ENCODE data around the gene SUPT3H. TPM values are rescaled to one million over a fixed set of nuclear protein-coding genes. Genes with fewer than 3 reads are reported as not detected.

Gene SUPT3H
- total RNA-seq, 6 experiments from 2014 or later, result 0.95 to 2.8 (median 2.0) TPM

DNA sequence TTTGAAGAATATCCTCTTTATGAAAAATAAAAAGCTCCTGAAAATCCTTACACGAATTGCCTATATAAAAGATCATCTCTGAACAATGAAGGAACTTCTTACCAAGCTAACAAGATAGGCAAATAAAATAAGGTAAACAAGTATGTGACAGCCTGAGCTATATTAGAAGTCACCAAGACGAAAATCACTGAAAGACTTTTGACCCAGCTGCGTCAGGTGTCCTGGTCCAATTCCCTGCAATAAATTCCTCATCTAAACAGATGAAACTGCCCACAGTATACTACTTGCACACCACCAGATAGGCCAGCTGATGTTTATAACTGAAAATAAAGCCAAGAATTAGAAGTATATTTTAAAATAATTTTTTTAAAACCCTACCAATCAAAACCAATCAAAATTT, 117.0 kb downstream of the SUPT3H start:
- no peak overlapping the region for H3K4me3 ChIP-seq
- 69% methylated on average over 3 of the region's 3 CpGs for WGBS (ENCODE audit: insufficient coverage, low coverage, low lambda C conversion rate, missing lambda C conversion rate)
- ATAC-seq, result no peak
- no peak for DNase-seq
- intact Hi-C loops (cut with DNase I), result no loop called here
- TF ChIP-seq POLR2A (IDR thresholded peaks at IDR 0.05), result no peak
- no peak for TF ChIP-seq CTCF (IDR thresholded peaks at IDR 0.05)
- no peaks in the 10 kb centered on the region for H3K27me3 ChIP-seq
- no peaks in the 10 kb centered on the region for H3K4me1 ChIP-seq
- no peaks in the 10 kb centered on the region for H3K36me3 ChIP-seq
- H3K9me3 ChIP-seq, result no peaks in the 10 kb centered on the region
- no peak overlapping the region for H3K27ac ChIP-seq

DNA sequence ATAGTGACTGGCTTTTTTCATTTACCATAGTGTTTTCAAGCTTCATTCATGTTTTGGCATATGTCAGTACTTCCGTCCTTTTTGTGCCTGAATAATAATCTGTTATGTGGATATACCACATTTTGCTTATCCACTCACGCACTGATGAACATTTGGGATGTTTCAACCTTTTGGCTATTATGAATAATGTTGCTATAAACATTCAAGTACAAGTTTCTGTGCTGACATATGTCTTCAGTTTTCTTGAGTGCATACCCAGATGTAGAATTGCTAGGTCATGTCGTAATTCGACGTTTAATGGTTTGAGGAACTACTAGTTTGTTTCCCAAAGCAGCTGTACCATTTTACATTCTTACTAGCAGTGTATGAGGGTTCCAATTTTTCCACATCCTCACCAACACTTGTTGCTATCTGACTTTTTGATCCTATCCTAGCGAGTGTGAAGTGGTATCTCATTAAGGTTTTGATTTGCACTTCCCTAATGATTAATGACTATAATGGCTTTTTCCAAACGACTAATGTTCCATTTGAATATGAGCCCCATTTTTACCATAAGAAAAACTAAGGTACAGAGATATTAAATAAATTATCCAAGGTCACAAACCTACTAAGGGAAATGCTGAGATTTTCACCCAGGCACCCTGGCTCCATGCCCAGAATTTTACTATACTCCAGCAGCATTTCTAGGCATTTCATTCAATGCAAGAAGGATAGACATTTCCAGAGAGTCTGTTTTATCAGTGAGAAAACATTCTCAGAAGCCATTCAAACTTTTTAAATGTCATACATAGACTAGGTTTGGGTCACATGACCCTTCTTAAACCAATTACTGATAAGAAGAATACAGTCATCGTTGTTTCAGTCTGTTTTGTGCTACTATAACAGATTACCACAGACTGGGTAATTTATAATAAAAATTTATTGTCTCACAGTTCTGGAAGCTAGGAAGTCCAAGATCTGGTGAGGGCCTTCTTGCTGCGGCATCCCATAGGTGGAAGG, 120.7 kb downstream of the SUPT3H start:
- no peak overlapping the region for H3K27ac ChIP-seq
- WGBS (ENCODE audit: insufficient coverage, low coverage, low lambda C conversion rate, missing lambda C conversion rate), result 86% methylated on average over 9 of the region's 9 CpGs
- H3K36me3 ChIP-seq, result no peaks in the 10 kb centered on the region
- intact Hi-C loops (cut with DNase I), result no loop called here
- no peaks in the 10 kb centered on the region for H3K9me3 ChIP-seq
- TF ChIP-seq CTCF (IDR thresholded peaks at IDR 0.05) (no peak), POLR2A (IDR thresholded peaks at IDR 0.05) (no peak)
- H3K4me1 ChIP-seq, result peaks cover 0 to 12% (median 2%) of the 10 kb centered on the region in 4 donors
- DNase-seq, result no peak
- no peak for ATAC-seq
- H3K4me3 ChIP-seq, result no peak overlapping the region
- H3K27me3 ChIP-seq, result no peaks in the 10 kb centered on the region

GRCh38 chr6:45255434-45255833, 122.3 kb downstream of the SUPT3H start:
- no peak for TF ChIP-seq POLR2A (IDR thresholded peaks at IDR 0.05)
- no peak for TF ChIP-seq CTCF (IDR thresholded peaks at IDR 0.05)
- H3K9me3 ChIP-seq, result no peaks in the 10 kb centered on the region
- no peak overlapping the region for H3K4me3 ChIP-seq
- no peak for DNase-seq
- peaks cover 0 to 12% (median 2%) of the 10 kb centered on the region in 4 donors for H3K4me1 ChIP-seq
- 96% methylated on average over 4 of the region's 4 CpGs for WGBS (ENCODE audit: insufficient coverage, low coverage, low lambda C conversion rate, missing lambda C conversion rate)
- intact Hi-C loops (cut with DNase I), result no loop called here
- H3K36me3 ChIP-seq, result no peaks in the 10 kb centered on the region
- H3K27me3 ChIP-seq, result no peaks in the 10 kb centered on the region
- no peak overlapping the region for H3K27ac ChIP-seq
- no peak for ATAC-seq

DNA sequence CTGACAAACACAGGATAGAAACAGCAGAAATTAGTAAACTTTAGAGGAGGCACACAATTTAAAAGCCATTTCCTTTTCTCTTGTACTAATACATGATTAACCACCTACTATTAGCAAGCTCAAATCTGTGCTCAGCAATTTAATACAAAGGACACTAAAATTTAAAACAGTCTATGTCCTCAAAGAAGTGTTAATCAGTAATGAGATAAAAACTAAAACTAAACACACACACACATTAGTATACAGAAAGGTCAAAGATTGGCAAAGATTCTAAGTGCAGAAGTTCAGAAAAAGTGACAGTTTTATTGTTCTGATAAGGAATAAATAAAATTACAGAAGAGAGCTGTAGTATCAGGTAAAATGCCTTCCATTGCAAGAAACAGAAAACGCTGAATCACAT, 123.5 kb downstream of the SUPT3H start:
- peak; percentile 14 to 72 (median 52) for ATAC-seq
- peaks cover 0 to 12% (median 2%) of the 10 kb centered on the region in 4 donors for H3K4me1 ChIP-seq

More for the DNA sequence above, 123.5 kb downstream of the SUPT3H start:
- intact Hi-C loops (cut with DNase I), result no loop called here
- Histone ChIP-seq H3K4me3 (no peak overlapping the region), H3K9me3 (no peaks in the 10 kb centered on the region), H3K27ac (peak overlapping the region in 2 of 3 donors; percentile 13 to 34), H3K27me3 (no peaks in the 10 kb centered on the region), H3K36me3 (no peaks in the 10 kb centered on the region)
- no peak for DNase-seq
- 23% methylated on average over 1 of the region's 1 CpG for WGBS (ENCODE audit: insufficient coverage, low coverage, low lambda C conversion rate, missing lambda C conversion rate)
- no peak for TF ChIP-seq POLR2A (IDR thresholded peaks at IDR 0.05)
- TF ChIP-seq CTCF (IDR thresholded peaks at IDR 0.05), result no peak

Measured in right lobe of liver (tissue), 6 donors.